NCI-H1417 (cell line): ENCODE measurements around the gene GALNT11.
"Not testable (repeated sequence)": the region's sequence is repeated elsewhere in the genome, so short reads cannot be mapped to it uniquely, and the experiment has no call there.

Source experiments
- DNase-seq, 3 experiments: peaks; one replicate each; lab custom pipeline; 2025; lab: John Stamatoyannopoulos, UW

GALNT11 gene

DNA sequence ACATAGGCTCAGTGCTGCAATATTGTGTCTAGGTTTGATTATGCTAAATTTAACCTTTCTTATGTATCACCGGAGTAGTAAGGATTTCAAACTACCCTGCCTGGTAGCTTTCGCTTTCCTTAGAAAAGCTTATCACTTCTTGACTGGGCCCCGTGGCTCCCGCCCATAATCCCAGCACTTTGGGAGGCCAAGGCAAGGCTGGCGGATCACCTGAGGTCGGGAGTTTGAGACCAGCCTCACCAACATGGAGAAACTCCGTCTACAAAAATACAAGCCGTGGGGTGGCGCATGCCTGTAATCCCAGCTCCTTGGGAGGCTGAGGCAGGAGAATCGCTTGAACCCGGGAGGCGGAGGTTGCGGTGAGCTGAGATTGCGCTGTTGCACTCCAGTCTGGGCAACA lies 49.9 kb downstream of the GALNT11 start:
- DNase-seq = not testable (repeated sequence)

DNA sequence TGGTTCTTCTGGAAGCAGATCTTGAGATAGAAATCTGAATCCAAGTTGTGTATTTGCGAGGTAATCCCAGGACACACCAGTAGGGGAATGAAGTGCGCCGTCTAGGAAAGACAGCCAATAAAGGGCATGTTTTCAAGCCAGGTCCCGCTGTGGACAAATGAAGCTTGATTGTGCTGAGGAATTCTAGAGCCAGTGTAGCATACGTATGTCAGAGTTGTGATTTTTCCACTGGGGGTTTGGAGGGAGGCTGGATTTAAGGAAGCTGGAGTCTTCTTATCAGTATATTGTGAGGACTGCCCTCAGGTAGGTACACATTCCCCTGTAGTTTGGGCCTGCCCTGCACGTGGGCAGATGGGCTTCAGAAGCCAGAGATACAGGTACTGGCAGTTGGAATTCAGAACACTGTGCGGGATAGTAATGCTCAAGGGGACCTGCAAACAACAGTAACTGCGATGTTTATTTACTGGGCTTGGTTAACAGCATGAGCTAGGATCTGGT lies 50.9 kb downstream of the GALNT11 start:
- DNase-seq = peak in 1 of 3 experiments; percentile 22

DNA sequence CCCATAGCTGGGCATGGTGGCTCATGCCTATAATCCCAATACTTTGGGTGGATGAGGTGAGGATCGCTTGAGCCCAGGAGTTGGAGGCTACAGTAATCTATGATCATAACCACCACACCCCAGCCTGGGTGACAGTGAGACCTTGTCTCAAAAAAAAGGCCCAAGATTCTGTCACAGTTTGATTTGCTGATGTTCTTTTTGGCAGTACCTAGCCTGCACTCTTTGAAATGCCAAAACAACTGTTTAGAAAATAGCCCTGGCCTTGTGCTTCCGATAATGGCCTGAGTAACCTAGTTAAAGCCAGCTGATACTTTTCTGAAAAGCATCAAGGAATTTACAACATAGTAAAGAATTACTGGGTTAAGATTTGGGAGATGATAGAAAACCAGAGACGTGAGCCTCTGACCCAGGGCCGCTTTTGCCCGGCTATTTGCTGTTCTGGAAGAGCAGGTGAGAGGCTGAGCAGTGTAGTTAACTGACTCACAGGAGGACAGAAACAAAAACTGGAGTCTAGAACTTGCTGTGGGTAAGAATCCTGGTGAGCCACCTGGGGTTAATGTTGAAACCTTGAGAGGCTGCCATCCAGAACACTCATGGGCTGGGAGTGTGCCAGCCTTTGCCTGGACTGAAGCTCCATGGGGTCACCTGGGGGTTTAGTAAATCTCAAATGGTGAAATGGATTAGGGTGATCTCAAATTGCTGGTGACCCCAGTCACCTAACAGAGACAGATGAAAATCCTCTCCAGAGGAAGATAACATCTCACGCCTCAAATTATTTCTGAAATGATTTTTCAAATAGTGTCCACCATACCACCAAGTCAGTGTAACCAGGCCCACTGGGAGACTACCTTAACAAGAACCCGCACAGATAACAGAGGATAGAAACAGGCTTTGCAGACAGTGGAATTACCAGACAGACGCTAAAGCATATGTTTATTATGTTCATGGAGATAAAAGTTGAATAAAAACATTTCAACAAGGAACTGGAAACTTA lies 51.8 kb downstream of the GALNT11 start:
- no peak for DNase-seq

DNA sequence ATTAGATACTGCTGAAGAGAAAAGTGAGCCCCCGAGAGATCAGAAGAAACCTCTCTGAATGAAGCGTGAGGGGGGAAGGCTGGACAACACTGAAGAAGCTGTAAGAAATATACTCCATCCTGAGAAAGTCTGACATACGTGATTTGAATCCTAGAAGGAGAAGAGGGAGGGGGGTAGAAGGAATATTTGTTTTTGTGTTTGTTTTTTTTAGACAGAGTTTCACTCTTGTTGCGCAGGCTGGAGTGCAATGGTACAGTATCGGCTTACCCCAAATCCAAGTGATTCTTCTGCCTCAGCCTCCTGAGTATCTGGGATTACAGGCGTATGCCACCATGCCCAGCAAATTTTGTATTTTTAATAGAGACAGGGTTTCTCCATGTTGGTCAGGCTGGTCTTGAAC lies 52.6 kb downstream of the GALNT11 start:
- no peak for DNase-seq

DNA sequence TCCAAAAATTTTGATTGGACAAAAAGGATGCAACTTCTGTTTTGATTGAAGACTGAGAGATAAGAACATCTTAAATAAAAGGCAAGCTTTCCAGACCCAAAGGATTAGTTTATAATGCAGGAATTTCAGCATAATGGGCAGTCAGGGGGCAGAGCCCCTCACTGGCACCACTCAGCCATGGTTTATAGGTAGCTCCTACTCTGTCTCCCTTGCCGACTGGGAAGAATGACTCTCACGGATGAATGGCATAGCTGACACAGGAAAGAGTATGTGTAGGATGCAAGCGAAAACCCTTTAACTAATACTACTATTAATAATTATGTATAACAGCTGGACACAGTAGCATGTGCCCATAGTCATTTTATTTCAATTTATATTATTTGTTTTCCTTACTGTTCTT lies 53.3 kb downstream of the GALNT11 start:
- DNase-seq = no peak

DNA sequence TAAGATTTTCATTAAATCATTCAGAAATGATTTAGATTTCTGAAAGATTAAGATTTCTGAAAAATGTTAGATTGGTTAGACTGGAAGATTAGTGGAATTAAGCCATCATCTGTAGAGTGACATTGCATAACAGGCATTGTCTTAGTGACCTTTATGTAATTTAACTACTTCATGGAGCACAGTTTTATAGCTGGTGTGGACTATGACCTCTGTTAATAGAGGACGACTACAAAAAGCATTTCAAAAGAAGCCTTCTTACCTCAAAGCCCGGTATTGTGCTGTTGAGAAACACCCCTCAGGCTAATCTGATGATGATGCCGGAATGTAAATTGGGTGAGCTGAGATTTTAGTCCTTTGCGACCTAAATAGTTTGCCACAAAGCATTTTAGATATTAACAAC lies 55.6 kb downstream of the GALNT11 start:
- DNase-seq = no peak

DNA sequence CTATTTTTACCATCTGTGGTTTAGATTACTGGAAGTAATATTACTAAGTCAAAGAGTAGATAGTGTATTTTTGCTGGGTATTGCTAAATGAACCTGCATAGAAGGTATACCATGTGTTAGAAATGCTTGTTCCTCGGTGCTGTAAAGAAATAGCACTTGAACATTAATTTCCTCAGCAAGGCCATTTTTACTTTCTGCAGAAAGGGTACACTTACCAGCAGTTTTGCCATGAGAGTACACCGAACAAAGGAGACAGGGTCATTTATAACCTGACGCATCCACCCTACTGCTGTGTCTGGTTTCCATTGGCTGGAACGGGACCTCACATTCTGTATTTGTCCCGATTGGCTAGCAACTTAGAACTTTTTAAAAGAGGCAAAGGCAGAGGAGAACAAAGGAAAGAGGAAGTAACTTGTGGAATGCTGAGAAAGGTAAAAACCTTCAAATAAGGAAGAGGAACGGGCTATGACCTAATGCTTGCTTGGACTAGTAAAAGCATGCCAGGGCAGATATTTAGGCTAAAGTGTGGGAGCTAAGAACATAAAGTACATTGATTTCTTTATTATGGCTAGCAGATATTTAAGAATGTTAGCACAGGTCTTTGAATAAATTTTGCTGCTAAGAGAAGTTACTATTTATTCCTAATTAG lies 56.7 kb downstream of the GALNT11 start:
- DNase-seq = not testable (repeated sequence)

DNA sequence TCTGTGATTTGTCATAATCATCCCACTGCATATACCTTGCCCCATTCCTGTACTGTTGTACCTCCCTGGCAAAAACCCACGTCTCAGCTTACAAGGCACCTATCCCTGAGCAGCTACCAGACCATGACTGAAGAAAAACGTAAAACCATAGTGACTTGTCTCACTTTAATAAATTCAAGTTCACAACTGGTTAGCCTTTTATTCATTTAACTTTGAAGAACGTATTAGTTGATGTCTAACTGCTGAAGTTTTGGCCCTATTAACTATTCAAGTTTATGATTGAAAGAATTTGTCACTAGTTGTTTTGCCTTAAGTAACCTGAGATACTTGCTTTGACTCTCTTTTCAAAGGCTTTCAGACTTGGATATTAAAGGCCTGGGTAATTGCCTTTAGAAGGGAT lies 59.7 kb downstream of the GALNT11 start:
- no peak for DNase-seq

DNA sequence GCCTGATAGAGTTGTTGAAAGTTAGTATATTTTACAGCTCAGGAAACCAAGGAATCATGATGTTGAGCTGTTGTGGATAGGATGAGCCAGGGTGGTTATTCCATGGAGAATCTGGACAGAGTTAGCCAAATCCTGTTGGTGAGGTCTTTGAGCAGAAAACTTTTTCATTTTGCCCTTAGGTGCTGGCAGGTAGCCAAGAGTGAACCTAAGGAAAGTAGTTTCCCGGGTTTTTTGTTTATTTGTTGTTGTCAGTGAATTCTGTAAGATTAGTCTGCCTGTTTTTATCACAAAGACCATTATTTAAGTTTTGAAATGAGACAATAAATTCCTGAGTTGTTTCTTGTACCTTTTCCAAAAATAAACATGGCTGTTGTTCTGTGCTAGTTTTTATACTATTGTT lies 61.0 kb downstream of the GALNT11 start:
- DNase-seq = no peak

DNA sequence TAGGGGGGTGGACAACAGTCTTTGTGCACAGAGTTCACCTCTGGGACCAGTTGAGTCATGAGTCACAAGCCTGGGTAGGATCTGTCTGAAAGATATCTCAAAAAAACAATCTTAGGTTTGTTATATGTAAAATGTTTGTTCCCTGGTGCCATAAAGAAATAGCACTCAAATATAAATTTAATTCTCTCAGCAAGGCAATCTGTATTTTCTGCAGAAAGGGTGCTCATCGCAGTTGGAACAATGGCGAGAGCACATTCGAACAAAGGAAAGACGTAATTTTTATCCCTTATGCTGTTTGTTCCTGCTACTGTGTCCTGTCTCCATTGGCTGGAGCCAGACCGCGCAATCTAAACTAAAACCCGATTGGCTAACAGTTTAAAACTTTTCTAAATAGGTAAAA lies 63.7 kb downstream of the GALNT11 start:
- DNase-seq = no peak

DNA sequence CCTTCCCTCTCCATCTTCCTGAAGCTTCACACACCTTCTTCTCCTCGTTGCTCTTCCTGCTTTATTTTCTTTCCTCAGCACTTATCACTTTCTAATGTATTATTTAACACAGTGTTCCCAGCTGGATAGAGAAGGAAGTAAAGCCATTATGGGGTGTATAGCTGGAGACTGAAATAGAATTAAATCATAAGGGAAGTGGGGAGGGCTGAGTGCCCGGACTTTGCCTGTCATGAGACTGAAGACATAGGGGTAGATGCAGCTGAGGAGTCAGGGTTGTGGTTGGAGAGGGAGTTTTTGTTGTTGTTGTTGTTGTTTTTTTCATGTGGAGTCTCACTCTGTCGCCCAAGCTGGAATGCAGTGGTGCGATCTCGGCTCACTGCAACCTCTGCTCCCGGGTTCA lies 65.3 kb downstream of the GALNT11 start:
- no peak for DNase-seq

DNA sequence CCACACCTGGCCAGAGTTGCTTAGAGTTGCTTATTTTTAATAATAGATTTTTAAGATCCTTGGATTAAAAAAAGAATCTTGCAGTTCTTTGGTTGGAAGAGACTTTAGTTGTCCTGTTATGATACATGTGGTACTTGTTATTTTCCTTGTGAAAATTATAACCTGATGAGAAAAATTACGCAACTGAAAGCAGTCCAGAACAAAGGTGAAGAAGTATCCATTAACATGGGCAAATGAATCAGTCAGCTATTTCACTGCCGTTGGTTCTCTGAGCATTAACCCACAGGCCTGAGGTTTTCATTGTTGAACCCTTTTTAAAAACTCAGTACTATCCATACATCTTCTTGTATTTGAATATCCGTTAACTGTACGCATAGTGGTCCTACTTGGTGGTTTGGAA lies 68.2 kb downstream of the GALNT11 start:
- DNase-seq = no peak

DNA sequence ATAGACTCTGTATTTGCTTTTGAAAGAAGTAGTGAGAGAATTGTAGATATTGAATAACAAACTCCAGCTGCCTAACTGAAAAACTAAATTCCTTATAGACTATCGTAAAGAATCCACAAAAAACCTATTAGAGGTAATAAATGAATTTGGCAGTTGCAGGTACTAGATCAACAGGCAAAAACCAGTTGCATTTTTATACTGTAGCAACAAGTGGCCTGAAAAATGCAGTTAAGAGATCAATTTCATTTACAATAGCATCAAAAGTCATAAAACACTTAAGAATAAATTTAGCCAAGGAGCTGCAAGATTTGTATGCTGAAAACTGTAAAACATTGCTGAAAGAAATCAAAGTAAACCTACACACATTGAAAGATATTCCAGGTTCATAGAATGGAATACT lies 70.3 kb downstream of the GALNT11 start:
- DNase-seq = no peak

DNA sequence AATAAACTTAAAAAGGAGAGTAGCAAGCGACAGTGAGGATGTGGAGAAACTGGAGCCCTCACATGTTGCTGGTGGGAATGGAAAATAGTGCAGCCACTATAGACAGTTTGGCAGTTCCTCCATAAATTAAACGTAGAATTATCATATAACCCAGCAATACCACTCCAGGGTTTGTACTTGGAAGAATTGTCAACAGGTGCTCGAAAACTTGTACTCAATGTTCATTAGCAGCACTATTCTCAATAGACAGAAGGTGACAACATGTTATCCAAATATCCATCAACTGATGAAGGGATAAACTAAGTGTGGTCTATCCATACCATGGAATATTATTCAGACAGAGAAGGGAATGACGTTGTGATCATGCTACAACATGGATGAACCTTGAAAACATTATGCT lies 71.9 kb downstream of the GALNT11 start:
- DNase-seq = no peak

DNA sequence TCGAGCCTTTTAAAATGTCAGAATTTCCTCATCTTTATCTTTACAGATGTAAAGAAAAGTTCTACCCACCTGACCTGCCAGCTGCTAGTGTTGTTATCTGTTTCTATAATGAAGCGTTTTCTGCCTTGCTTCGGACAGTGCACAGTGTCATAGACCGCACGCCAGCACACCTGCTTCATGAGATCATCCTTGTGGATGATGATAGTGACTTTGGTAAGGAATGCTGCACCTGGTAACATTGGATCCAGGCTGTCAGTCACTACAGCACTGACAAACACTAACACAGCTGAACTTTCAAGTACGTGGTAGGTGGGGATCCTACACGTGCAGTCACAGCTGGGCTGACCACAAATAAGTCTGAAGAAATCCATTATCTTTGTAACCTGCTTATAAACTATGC lies 77.6 kb downstream of the GALNT11 start:
- no peak for DNase-seq

DNA sequence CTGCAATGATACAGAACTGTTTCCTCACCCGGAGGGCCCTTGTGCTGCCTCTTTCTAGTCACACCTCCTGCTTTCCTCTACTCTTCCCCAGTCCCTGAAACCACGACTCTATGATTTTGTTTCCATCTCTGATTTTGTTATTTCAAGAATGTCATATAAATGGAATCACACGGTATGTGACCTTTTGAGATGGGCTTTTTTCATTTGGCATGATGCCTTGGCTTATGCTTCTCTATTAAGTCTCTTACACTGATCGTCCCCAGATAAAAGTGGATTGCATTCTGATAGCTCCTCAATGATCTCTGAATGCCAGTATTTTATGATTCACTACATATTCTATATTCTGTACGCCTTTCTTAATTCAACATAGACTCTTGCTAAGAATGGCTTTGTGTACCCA lies 78.2 kb downstream of the GALNT11 start:
- DNase-seq = no peak

DNA sequence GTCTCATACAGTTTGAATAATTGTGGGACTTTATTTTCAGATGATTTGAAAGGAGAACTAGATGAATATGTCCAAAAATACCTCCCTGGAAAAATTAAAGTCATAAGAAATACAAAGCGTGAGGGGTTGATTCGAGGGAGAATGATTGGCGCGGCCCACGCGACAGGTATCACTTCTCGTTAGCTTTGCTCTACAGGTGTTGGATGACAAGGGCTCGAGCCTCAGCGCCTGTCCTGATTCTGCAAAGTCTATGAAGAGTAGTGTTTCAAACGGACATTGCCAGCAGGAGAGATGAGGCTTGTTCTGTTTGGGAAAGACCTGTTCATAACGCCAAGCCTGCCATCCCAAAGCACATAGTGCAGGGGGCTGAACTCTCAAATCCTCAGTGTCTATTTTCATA lies 79.7 kb downstream of the GALNT11 start:
- DNase-seq = no peak

DNA sequence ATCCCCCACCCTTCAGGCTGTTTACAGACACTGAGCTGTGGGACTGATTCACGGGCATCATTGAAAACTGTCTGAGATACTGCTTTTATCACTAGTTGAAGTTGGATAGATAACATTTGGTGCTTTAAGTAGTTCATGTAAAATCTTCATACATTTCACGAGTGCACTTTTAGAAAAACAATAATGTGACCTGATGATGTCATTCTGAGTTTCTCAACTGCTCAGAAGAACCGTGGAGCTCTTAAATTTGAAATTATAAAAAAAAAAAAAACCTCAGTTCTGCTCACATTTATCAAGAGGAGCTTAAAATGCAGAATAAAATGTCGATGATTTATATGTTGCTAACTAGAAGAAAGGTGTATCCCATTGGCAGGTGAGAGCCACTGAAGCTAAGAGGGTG lies 81.5 kb downstream of the GALNT11 start:
- DNase-seq = no peak

DNA sequence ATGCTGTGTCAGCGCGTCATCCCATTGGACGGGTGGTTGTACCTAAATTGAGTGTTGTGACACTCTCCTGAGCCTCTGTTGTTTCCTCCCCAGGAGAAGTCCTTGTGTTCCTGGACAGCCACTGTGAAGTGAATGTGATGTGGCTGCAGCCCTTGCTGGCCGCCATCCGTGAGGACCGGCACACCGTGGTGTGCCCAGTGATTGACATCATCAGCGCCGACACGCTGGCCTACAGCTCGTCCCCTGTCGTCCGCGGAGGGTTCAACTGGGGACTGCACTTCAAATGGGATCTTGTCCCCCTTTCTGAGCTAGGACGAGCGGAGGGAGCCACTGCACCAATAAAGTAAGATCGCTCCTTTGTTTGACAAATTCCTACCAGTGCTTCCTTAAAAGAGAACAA lies 82.5 kb downstream of the GALNT11 start:
- no peak for DNase-seq

DNA sequence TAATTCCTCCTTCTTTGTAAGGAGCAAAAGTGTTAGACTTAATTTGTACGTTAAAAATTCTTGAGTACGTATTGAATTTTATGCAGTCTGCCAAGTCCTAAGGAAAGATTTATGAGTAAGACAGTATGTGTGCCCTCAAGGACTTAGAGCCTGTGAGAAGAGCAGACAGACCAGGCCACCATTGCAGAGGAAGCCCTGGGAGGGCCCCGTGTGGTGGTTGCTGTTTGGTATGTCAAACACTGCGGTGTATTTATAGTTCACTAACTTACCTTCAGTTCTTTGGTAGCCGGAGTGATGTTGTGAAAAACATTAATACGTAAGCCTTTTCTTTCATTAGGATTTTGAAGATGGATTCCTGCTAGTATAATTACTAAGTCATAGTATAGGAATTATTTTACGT lies 82.9 kb downstream of the GALNT11 start:
- peak in 1 of 3 experiments; percentile 18 for DNase-seq

DNA sequence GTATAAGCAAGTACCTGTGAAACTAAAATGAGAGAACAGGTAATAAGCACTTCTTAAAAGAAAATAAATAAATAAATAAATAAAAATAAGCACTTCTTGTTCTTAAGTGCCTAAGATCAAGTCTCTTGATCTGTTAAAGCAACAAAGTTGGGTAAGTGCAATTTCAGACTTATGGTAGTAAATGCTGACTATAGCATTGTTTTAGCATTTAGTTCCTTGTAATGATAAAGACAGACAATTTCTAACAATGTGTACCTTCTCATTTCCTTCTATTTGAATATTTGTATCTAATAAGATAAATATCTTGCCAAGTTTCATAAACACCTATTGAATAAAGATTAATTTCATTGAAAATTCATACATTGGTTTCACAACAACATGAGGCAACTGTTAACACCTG lies 87.4 kb downstream of the GALNT11 start:
- no peak for DNase-seq

DNA sequence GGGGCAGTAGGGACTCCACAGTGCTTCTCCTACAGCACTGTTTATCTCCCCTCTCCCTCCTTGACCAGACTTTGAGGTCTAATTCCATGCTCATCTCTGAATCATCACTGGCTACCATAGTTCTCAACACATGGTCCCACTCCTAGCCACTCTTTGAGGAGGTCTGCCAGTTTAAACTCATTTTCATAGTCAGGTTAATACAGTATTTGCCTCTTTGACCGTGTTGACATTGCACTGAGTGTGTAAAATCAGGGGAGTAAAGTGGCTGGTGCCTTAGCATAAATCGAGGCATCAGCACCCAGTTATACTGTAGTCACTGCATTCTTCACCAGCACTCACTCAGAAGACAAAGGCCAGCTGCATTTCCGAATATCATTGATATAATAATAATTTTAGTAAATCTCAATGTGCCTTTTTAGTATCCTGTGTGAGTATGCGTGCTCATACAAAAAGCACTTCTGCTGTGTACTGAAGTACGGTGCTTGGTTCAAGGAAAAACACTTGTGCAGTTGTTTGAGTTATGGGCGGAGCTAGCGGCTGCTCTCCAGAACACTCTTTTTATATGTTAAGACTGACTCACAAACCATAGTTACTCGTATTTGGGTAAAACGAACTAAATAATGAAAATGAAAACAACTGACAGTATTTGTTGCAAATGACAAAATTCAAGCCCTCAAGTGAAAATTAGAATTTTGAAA lies 89.7 kb downstream of the GALNT11 start:
- DNase-seq = peak in 1 of 3 experiments; percentile 37

DNA sequence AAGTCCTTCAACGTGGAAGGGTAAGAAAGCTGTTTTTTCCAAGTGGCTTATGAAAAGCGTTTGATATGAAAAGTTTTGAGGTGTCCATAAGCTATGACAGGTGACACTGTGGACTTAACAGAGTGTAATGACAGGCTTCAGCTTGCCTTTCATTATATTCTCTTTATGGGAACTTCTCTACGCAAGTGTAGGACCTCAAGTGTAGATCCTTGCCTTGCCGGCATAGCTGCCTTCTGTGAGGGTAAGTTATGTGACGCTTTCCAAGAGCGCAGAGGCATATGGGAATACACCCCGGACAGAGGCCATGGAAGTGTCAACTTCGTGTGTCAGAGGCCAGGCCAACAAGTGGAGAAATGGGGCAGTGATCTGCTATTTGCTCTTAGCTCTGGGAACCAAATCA lies 91.9 kb downstream of the GALNT11 start:
- no peak for DNase-seq
